HG02885 (cell line): ENCODE data around the gene SMCO3.
A peak's percentile ranks its signal among the peaks of the same experiment; 100 is the strongest.

ENCODE experiments used
- ATAC-seq: cut with Tn5 transposase; IDR thresholded peaks from one replicate; pipeline ENCODE4 v1.9.1; 2021; ENCODE audit warnings: mild to moderate bottlenecking; ENCODE audit not compliant: unreplicated experiment, poor library complexity

Gene SMCO3

DNA sequence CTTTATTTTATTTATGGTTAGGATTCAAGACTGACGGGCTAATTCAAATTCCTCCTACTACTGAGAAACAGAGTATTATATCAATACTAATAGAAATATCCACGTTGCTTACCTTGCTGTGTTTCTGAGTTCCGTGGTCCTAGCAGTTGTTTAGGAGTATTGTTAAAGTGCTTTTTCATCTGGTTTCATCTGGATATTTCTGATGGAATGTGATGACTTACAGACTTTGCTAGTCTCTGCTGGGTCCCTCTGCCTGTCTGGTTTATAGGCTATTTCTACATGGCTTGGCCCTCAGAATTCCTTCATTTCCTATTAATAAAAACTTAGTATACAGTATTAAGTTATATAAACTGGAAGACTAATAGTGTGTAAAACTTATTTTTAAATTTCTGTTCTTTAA is at the start of gene SMCO3:
SMCO3 (minus strand) TSS at position 169 of the 400 bp plus-strand sequence. CDS start 7,502 bp downstream, outside the sequence.
- no peak for ATAC-seq

DNA sequence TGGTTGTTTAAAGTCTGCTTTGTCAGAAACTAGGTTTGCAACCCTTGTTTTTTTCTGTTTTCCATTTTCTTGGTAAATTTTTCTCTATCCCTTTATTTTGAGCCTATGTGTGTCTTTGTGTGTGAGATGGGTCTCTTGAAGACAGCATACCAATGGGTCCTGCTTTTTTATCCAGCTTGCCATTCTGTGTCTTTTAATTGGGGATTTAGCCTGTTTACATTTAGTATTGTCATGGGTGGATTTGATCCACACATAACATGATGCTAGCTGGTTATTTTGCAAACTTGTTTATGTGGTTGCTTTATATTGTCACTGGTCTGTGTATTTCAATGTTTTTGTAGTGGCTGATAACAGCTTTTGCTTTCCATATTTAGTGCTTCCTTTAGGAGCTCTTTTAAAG is 46.5 kb upstream of the SMCO3 start:
- ATAC-seq = no peak

DNA sequence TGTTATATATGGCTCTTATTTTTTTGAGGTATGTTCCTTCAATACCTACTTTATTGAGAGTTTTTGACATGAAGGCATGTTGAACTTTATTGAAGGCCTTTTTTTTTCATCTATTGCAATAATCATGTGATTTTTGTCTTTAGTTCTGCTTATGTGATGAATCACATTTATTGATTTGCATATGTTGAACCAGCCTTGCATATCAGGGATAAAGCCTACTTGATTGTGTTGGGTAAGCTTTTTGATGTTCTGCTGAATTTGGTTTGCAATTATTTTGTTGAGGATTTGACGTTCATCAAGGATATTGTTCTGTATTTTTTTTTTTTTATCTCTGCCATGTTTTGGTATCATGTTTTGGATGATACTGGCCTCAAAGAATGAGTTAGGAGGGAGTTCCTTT is 44.5 kb upstream of the SMCO3 start:
- no peak for ATAC-seq

DNA sequence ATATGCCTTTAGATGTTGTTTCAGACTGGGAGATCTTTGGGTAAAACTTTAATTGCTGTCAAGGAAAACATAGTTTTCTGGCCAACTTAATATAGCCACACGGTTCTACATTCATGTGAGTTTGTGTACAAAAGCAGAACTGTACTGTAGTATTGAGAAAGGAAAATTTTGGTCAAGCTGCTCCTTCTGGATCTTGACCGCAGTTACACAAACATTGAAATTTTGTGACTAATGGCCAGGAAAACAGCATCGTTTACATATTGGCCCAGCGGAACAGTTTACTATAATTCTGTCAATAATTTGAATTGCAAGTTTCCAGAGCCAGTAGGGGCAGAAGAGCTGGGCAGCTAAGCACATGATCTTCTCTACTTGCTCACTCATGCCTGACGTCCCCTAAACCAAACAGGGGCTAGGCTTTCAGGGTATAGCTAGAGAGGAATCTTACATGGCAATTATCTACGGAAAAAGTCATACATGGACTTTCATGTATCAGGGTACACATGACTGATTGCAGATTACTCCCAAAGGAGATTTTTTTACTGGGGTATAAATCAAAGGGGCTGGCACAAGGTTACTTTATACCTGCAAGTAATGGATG is 40.7 kb upstream of the SMCO3 start:
- no peak for ATAC-seq

DNA sequence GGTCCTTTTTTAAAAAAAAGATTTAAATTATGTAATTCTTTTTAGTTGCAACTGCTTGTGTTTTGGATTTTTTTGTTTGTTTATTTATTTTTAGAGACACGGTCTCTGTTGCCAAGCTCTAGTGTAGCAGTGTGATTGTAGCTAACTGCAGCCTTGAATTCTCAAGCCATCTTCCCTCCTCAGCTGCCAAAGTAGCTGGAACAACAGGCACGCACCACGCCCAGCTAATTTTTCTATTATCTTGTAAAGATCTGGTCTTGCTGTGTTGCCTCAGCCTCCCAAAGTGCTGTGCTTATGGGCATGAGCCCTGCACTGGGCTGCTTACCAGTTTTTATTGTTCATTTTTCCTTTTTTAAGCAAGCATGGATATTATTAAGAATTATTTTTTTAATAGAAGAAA is 40.0 kb upstream of the SMCO3 start:
- no peak for ATAC-seq

DNA sequence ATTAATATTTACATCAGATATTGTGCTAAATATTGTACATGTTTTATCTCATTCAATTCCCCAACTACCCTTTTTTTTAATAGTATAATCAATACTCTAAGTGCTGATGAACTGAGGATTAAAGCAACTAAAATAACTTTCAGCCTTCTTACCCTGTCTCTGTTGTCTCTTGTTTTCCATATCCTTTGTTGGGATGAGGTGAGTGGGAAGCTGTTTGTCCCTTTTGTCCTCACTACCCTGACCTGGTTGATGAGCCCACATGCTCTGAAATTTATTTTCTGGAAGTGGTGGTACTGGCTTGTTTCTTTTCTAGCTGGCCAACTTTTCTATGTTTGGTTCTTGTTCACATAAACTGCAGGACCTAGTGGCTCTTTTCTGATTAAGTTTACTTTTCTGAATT is 38.9 kb upstream of the SMCO3 start:
- no peak for ATAC-seq

DNA sequence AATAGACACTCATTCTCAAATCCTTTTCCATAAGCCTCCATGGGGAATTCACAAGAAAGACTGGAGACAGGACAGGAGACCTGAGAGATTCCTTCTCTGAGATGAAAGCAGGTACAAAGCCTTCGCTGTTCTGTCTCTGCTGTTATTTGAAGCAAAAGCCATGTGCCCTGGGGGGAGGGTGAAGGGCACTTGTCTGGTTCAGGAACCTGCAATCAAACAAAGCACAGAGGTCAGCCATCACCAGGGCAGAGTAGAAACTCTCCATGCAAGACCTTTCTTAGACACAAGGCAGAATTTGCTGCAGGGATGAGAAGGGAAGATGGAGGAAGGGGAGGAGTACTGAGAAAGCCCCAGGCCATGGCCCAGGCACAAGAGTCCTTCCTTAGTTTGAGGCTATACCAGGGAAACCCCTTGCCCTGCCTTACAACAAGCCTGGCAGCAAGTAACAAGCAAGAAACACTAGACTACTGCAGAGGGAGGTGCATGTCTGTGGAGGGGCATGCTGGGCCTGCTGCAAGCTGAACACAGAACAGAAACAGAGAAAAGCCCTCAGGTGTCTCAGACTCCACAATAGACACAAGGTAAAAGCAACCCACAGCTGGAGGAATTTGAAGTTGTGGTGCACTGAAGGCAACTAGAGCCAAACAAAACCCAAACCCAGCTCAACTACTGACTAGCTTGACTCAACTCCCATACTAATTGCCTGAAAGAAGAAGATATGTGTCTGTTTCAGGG is 37.1 kb upstream of the SMCO3 start:
- ATAC-seq = peak; percentile 88

DNA sequence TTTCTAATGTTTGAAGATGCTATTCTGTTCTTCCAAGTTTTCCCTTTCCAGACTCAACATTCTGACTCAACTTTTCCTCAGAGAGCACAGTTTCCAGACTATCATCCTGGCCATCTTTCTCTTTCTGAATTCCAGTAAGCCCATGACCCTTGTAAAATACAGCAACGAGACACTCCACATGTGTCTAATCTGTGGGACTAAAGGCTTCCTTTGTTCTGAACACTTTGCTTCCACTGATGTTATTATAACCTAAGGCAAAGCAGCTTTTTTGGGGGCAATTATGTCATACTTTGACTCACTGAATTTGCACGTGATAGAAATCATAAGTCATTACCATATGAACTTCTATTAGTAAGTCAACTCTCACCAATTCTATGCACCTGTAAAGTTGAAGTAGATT is 35.7 kb upstream of the SMCO3 start:
- no peak for ATAC-seq

DNA sequence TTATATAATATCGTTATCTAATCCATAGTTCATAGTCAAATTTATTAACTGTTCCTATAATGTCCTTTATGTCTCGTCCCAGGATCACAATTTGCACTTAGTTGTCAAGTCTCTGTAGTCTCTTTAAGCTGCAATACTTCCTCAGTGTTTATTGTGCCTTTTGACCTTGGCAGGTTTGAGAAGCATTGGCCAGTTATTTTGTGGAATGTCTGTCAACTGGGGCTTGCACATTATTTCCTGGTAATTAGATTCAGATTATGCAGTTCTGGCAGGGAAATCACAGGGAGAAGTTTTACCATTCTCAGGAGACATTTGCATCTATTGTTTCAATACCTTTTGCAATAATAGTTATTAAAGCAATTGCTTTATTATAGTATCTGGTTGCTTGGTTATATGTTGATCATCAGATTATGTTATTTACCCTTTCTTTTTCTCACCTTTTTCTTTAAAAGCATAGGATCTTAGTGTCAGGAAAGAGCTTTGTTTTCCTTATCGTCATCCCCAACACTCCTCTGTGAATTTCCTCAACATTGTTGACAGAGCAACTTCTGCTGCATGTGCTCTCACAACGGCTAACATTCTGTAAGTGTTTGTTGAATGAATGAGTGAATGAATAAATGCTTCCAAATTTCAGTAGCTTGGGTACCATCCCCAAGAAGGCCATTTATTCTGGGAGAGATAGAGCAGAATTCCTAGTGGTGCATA is 33.0 kb upstream of the SMCO3 start:
- no peak for ATAC-seq

DNA sequence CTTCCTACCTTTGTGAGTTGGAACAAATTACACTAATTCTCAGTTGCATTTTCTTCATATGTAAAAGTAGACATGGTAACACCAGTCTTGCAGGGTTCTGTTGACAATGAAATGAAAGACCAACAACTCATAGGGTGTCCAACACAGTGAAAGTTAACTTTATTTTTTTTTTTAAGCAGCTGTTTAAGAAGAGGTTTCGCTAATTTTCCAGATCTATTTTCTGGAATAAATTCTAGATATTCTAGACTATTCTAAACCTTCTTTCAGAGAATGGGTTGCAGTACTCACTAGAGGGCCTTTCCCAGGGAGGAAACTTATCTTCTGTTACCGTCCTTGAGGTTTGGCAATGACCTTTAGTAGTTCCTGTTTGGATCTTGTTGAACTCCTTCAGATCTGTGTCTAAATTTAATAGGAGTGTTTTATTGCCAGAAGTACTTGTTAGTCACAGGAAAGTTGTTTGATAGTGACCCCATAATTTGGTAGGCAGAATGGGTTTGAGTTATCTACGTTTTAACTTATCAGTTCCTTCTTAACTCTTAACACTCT is 32.1 kb upstream of the SMCO3 start:
- ATAC-seq = no peak

DNA sequence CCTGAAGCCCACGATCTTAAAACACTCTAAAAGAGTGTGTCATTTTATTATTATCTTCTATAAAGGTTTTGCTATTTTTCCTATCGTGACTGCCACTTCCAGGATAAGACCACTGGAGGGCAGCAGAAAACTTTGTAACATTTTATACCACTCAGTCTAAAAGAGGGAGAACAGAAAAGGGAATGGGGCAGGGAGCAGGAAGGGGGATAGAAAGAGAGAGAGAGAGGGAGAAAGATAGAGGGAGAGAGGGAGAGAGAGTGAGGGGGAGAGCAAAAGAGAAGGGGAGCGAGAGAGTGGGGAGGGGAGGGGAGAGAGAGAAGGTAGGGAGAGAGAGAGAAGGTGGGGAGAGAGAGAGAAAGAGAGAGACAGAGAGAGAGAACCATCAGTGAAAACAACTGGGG is 31.4 kb upstream of the SMCO3 start:
- peak; percentile 68 for ATAC-seq

DNA sequence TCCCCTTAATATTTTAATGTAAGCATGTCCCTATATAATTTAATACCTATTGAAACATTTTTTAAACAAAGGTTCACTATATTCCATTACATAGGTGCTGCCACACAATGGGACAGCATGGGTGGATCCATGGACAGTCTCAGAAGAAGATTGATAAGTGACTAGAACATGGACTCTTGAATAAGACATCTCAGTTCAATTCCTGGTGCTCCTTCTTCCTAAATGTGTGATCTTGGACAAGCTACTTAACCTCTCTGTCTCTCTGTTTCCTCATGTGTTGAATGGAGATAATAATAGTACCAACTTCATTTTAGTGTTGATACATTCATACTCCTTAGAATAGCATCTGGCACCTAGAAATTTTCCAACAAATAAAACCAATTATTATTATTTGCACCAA is 30.4 kb upstream of the SMCO3 start:
- no peak for ATAC-seq

DNA sequence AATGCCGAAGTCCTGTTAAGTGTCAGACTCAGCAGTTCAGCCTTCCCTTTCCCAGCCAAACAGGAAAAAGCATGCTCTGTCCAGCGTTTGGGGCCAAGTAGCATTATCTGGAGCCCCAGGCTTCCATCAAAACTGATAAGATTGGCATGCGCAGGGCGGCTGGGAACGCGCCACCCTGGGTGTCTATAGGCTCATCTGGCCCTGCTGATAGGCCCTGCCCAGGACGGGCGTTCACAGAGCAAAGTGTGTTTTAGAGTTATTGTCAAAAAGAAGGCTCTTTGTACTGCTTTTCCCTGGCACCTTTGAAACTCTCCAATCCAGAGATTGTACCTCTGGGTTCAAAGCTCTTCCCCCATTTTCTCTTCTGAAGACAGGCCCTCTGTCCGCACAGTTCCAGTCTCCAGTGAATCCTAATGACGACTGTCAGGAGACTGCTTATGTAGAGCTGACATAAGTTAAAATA is 29.5 kb upstream of the SMCO3 start, which contains the start of gene ART4:
ART4 (minus strand) TSS at position 102 of the 463 bp plus-strand sequence. CDS start 413 bp downstream, outside the sequence.
- ATAC-seq = no peak

DNA sequence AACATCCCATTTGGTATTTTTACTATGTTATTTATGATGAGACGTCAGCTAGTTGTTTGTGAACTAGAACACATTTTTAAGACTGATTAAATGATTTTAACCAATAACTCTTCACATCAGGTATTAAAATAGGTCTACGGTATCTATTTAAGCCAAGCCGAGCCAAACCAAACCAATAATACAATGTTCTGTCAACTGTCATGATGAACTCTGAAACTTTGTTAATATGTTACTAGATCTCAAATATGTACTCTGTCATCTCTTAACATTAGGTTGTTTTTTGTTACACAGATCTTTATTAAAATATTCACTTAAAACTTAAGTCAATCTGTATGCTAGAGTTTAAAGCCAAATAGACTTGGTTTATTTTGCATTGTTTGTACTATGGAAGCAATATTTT is 28.3 kb upstream of the SMCO3 start:
- ATAC-seq = no peak

DNA sequence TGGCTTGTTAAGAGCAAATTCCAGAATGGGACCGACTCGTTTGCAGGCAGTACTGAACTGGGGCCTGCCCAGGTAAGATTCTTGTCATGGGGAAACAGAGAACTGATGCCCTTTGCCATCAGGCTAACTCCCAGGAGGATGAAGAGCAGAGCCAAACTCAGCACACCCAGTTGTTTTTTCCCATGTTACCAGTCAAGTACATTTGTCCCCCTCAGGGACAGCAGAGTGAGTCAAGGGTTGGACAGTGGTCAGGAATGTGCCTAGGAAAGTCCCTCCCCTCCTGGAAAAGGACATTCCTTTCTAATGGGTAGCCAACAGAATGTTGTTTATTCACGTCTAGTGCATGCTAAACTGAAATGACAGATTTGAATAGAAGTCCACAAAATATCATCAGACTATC is 27.8 kb upstream of the SMCO3 start:
- ATAC-seq = no peak

DNA sequence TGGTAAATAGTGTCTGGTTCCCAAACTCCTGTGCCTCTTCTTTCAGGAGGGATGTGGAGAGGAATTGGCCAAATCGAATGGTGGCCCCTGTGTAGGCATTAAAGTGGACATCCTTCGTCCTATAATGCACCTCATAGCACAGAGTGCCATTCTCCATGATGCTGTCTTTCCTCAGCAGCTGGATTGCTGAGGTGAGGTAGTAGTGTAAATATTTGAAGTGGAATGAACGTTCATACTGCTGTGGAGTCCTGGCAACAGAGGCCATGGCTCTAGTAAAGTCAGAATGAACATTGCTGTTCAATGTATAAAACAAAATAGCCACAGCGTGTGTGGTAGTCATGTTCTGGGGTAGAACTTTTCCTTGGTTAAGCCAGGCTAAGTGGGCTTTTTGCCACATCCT is 26.6 kb upstream of the SMCO3 start:
- no peak for ATAC-seq

DNA sequence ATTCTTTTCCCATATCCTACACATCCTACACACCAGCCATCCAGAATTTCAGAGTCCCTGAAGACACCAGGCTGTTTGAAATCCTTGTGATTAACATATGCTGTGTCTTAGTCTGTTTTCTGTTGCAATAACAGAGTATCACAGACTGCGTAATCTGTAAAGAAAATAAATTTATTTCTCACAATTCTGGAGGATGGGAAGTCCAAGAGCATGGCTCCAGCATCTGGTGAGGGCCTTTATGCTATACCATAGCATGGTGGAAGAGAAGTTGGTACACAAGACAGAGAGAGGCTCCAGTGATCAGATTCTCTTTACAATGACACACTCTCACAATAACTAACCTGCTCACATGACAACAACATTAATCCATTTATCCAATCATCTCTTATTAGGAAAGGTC is 25.3 kb upstream of the SMCO3 start:
- no peak for ATAC-seq

DNA sequence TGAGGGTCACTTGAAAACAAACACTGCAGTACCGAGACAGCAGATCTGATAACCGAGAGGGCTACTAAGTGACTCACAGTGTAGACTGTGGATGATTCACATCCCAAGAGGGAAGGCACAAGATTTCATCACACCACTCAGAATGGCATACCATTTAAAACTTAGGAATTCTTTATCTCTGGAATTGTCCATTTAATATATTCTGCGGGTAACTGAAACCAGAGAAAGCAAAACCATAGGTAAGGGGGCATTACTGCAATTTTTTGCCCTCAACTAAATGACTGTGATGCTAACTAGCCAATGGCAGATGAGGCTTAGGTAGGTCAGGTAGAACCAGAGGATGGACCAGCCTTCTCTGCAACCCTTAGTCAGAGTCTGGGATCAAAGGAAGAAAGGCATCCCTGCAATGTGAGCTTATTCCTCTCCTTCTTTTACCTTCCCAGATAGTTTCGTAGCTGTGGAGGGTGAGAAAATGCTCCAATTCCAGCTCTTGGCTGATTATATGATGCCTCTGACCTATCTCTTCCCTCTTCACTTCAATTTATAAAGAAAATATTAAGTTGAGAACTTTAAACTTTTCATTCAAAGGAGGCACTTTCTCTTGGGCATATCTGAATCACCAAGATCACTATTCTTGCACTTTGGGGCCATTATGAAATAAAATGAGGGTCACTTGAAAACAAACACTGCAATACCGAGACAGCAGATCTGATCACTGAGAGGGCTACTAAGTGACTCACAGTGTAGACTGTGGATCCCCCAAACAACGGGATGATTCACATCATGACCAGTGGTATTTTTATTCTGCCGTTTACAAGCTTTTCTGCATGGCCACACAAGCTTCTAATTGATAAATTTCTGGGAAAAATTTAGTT is 22.6 kb upstream of the SMCO3 start:
- ATAC-seq = no peak

DNA sequence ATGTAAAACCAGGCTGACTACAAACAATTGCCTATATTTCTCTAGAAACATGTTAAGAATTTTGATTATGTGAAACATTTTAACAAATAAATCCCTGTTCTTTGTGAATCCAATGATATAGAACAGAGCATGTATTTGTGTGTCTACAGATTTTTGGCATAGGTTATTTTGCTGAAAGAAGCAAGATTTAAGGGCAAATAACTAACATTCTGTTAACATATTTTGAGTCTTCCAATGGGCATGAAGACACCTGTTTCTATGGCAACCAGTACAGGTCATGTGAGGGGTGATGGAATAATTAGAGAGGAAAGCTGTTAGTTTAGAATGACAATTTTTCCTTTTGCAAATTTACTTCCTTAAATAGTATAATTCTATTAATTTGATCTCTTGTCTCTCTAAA is 20.5 kb upstream of the SMCO3 start:
- no peak for ATAC-seq

DNA sequence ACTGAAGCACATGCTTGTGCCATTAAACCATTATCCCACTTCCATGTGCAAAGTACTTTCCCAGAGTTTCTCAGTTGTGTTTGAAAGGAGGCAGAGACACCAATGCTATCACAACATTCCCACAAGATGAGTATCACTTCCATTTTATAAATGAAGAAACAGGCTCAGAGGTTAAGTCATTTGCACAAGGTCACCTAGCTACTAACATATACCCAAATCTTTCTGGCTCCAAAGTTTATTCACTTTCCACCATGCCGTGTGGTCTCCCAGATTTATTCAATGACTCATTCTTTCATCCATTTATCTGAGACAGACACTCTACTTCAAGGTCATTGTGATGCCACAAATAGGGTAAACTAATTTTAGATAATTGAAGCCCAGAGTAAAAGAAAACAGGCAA is 20.0 kb upstream of the SMCO3 start:
- ATAC-seq = no peak
